Neural progenitor cell (in vitro differentiated cells): ENCODE results near the gene AMN1. TPM values are rescaled to one million over a fixed set of nuclear protein-coding genes. Genes with fewer than 3 reads are reported as not detected.

Source experiments
- DNase-seq: peaks from one replicate; pipeline ENCODE4 v3.0.0-alpha.2; 2016; ENCODE audit warnings: low spot score
- H2AFZ ChIP-seq: fragments of 200-600 bp; sonication (generic); replicated peaks from 2 replicates; pipeline ENCODE4 v1.6.1; 2016; ENCODE audit warnings: antibody characterized with exemption
- H3F3A ChIP-seq: fragments of 200-600 bp; sonication (generic); 2 replicates; pipeline ENCODE4 v1.6.1; 2016; ENCODE audit warnings: antibody characterized with exemption, low read depth
- H3K27ac ChIP-seq: fragments of 200-600 bp; sonication (generic); 2 replicates; pipeline ENCODE4 v1.5.1; 2016; ENCODE audit warnings: mild to moderate bottlenecking
- H3K27me3 ChIP-seq: fragments of 200-600 bp; sonication (generic); 2 replicates; pipeline ENCODE4 v1.6.1; 2016; ENCODE audit warnings: mild to moderate bottlenecking, moderate library complexity
- H3K36me3 ChIP-seq: fragments of 200-600 bp; sonication (generic); 2 replicates; pipeline ENCODE4 v1.5.1; 2016
- H3K4me1 ChIP-seq: fragments of 200-600 bp; sonication (generic); 2 replicates; pipeline ENCODE4 v1.6.1; 2016; ENCODE audit warnings: mixed run types
- H3K4me2 ChIP-seq: fragments of 200-600 bp; sonication (generic); 2 replicates; pipeline ENCODE4 v1.6.1; 2016
- H3K4me3 ChIP-seq: fragments of 200-600 bp; sonication (generic); 2 replicates; pipeline ENCODE4 v1.5.1; 2016
- H3K79me2 ChIP-seq: fragments of 200-600 bp; sonication (generic); 2 replicates; pipeline ENCODE4 v1.6.1; 2016; ENCODE audit warnings: low read depth
- H3K9ac ChIP-seq: fragments of 200-600 bp; sonication (generic); 2 replicates; pipeline ENCODE4 v1.6.1; 2016
- H3K9me3 ChIP-seq: fragments of 200-600 bp; sonication (generic); 2 replicates; pipeline ENCODE4 v1.5.1; 2016; ENCODE audit warnings: low read depth
- H4K20me1 ChIP-seq: fragments of 200-600 bp; sonication (generic); 2 replicates; pipeline ENCODE4 v1.6.1; 2016; ENCODE audit warnings: low read depth
- H3K27ac Mint-ChIP-seq: 3 replicates; pipeline ENCODE4 v1.8.0; 2021; ENCODE audit warnings: mixed read lengths
- H3K27me3 Mint-ChIP-seq: 2 replicates; pipeline ENCODE4 v1.8.0; 2022; ENCODE audit warnings: low read depth, mild to moderate bottlenecking, inconsistent platforms, moderate library complexity, mixed read lengths; ENCODE audit not compliant: insufficient read depth
- H3K36me3 Mint-ChIP-seq: 3 replicates; pipeline ENCODE4 v1.8.0; 2021; ENCODE audit warnings: mixed read lengths
- H3K4me1 Mint-ChIP-seq: 3 replicates; pipeline ENCODE4 v1.8.0; 2021; ENCODE audit warnings: mixed read lengths
- H3K4me3 Mint-ChIP-seq: 3 replicates; pipeline ENCODE4 v1.8.0; 2021; ENCODE audit warnings: mild to moderate bottlenecking, moderate library complexity, mixed read lengths
- H3K9me3 Mint-ChIP-seq: 3 replicates; pipeline ENCODE4 v1.8.0; 2020; ENCODE audit warnings: mixed read lengths
- EZH2 ChIP-seq: fragments of 200-600 bp; sonication (generic); IDR thresholded peaks from 2 replicates; pipeline ENCODE4 v1.6.1; 2017; ENCODE audit warnings: antibody characterized with exemption, mild to moderate bottlenecking, moderate library complexity
- EZH2phosphoT487 ChIP-seq: fragments of 200-600 bp; sonication (generic); IDR thresholded peaks from 2 replicates; pipeline ENCODE4 v1.6.1; 2017; ENCODE audit warnings: antibody characterized with exemption
- total RNA-seq: library from RNA; depleted of rRNA; stranded (reverse); fragments of >200 nt; gene quantifications from 2 replicates; pipeline ENCODE4 v1.2.3, GENCODE V29; 2015; ENCODE audit warnings: low replicate concordance
- TF ChIP-seq, protein P1 (sequence below): fragments of 200-600 bp; sonication (generic); IDR thresholded peaks from 2 replicates; pipeline ENCODE4 v1.5.1; 2017; ENCODE audit warnings: antibody characterized with exemption, mild to moderate bottlenecking

Gene AMN1
- total RNA-seq, 1 donor from 2014 or later, result 29.4 TPM

DNA sequence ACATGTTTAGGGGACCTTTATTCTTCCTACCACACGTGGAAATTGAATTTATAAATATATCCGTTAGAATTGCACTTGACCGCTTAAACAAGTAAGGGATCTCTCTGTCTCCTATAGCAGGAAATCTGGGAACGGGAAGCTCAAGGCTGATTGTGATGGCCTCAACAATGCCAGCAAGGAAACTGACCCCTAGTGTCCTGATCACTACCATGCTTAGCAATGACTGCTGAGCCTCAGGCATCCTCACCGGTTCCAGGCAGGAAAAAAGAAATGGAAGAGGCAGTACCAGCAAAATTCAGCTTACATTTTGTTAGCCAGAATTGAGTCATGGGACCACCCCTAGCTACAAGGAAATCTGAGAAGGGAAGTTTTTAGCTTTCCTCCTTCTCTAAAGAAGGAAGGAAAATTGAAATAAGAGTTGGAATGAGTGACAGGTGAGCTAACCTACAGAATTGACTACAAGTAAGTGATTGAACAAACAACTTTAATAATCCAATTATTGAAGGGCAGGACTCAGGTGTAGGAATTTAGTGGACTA is 43.9 kb upstream of the AMN1 start:
- Histone ChIP-seq H3K36me3 (no peaks in the 10 kb centered on the region), H4K20me1 (no peaks in the 10 kb centered on the region), H3K9ac (no peak overlapping the region), H3K4me2 (no peak overlapping the region), H3K27me3 (no peaks in the 10 kb centered on the region), H3K4me3 (no peak overlapping the region), H3K79me2 (no peaks in the 10 kb centered on the region), H2AFZ (no peak overlapping the region), H3F3A (no peaks in the 10 kb centered on the region), H3K4me1 (no peaks in the 10 kb centered on the region), H3K9me3 (no peaks in the 10 kb centered on the region), H3K27ac (no peak overlapping the region)
- Mint-ChIP-seq H3K36me3 (no peaks in the 10 kb centered on the region), H3K27ac (no peak overlapping the region), H3K4me3 (no peak overlapping the region), H3K9me3 (peaks cover 4% of the 10 kb centered on the region), H3K4me1 (no peaks in the 10 kb centered on the region), H3K27me3 (peaks cover 6% of the 10 kb centered on the region)
- no peak for DNase-seq
- no peak for TF ChIP-seq EZH2
- TF ChIP-seq, protein P1, sequence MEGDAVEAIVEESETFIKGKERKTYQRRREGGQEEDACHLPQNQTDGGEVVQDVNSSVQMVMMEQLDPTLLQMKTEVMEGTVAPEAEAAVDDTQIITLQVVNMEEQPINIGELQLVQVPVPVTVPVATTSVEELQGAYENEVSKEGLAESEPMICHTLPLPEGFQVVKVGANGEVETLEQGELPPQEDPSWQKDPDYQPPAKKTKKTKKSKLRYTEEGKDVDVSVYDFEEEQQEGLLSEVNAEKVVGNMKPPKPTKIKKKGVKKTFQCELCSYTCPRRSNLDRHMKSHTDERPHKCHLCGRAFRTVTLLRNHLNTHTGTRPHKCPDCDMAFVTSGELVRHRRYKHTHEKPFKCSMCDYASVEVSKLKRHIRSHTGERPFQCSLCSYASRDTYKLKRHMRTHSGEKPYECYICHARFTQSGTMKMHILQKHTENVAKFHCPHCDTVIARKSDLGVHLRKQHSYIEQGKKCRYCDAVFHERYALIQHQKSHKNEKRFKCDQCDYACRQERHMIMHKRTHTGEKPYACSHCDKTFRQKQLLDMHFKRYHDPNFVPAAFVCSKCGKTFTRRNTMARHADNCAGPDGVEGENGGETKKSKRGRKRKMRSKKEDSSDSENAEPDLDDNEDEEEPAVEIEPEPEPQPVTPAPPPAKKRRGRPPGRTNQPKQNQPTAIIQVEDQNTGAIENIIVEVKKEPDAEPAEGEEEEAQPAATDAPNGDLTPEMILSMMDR, result no peak
- no peak for TF ChIP-seq EZH2phosphoT487

DNA sequence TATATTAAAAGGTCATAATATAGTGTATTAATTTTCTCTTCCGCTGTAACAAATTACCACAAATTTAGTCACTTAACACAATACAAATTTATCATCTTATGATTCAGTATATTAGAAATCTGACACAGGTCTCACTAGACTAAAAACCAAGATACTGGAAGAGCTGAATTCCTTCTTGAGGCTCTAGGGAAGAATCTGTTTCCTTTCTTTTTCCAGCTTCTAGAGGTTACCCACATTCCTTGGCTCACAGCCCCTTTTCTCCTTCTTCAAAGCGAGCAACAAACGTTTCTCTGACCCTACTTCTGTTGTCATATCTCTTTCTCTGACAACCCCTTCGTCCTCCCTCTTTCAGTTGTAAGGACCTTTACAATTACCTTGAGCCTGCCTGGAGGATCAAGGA is 43.4 kb upstream of the AMN1 start:
- Histone ChIP-seq H3K4me2 (no peak overlapping the region), H3K79me2 (no peaks in the 10 kb centered on the region), H3K9ac (no peak overlapping the region), H2AFZ (no peak overlapping the region), H3K4me1 (no peaks in the 10 kb centered on the region), H3K27ac (no peak overlapping the region), H3K9me3 (no peaks in the 10 kb centered on the region), H3F3A (no peaks in the 10 kb centered on the region), H3K4me3 (no peak overlapping the region), H4K20me1 (no peaks in the 10 kb centered on the region), H3K36me3 (no peaks in the 10 kb centered on the region), H3K27me3 (no peaks in the 10 kb centered on the region)
- Mint-ChIP-seq H3K9me3 (peaks cover 4% of the 10 kb centered on the region), H3K4me3 (no peak overlapping the region), H3K27ac (no peak overlapping the region), H3K27me3 (peaks cover 6% of the 10 kb centered on the region), H3K4me1 (no peaks in the 10 kb centered on the region), H3K36me3 (no peaks in the 10 kb centered on the region)
- no peak for DNase-seq
- TF ChIP-seq, protein P1, result no peak
- TF ChIP-seq EZH2phosphoT487 (no peak), EZH2 (no peak)

DNA sequence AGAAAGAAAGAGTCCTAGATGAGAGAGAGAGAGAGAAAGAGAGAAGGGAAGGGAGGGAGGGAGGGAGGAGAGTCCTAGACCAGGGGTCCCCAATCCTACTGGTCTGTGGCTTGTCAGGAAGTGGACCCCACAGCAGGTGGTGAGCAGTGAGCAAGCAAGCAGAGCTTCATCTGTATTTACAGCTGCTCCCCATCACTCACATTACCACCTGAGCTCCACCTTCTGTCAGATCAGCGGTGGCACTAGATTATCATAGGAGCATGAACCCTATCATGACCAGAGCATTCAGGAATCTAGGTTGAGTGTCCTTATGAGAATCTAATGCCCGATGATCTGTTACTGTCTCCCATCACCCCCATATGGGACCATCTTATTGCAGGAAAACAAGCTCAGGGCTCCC is 39.2 kb upstream of the AMN1 start:
- Histone ChIP-seq H3K9me3 (no peaks in the 10 kb centered on the region), H3F3A (no peaks in the 10 kb centered on the region), H3K27ac (no peak overlapping the region), H4K20me1 (no peaks in the 10 kb centered on the region), H2AFZ (no peak overlapping the region), H3K4me1 (no peaks in the 10 kb centered on the region), H3K36me3 (no peaks in the 10 kb centered on the region), H3K79me2 (no peaks in the 10 kb centered on the region), H3K9ac (no peak overlapping the region), H3K4me2 (no peak overlapping the region), H3K4me3 (no peak overlapping the region), H3K27me3 (no peaks in the 10 kb centered on the region)
- Mint-ChIP-seq H3K4me1 (no peaks in the 10 kb centered on the region), H3K27me3 (peaks cover 6% of the 10 kb centered on the region), H3K27ac (no peak overlapping the region), H3K9me3 (peaks cover 10% of the 10 kb centered on the region), H3K4me3 (no peak overlapping the region), H3K36me3 (no peaks in the 10 kb centered on the region)
- no peak for DNase-seq
- no peak for TF ChIP-seq EZH2
- TF ChIP-seq, protein P1, result no peak
- TF ChIP-seq EZH2phosphoT487, result no peak
